Natural killer cell treated with Interleukin-12 subunit alpha and Interleukin-12 subunit beta and Interleukin-15 and Interleukin-18, amount 100 ng/mL, for 72 hours (primary cell): Measurements from ENCODE around the gene CPD. TPM values are rescaled to one million over a fixed set of nuclear protein-coding genes. Genes with fewer than 3 reads are reported as not detected.
"Not testable (repeated sequence)": the region's sequence is repeated elsewhere in the genome, so short reads cannot be mapped to it uniquely, and the experiment has no call there.

ENCODE experiments used
- ATAC-seq, 2 donors: fragments of 150-1000 bp; cut with Tn5 transposase in 1 of 2; sonication (Bioruptor Pico), chemical (Tn5 transposase) in 1 of 2; 2 replicates each; pipeline ENCODE4 v1.10.0; 2021
- DNase-seq: peaks from one replicate; pipeline ENCODE4 v3.0.0; 2022; ENCODE audit warnings: low spot score
- H3K27ac Mint-ChIP-seq, 2 donors: 1 replicate in 1 of 2; 2 replicates in 1 of 2; pipeline ENCODE4 v1.8.0; 2022; ENCODE audit warnings: mixed read lengths in 2 of 2, mild to moderate bottlenecking in 1 of 2, moderate library complexity in 1 of 2
- H3K27me3 Mint-ChIP-seq, 2 donors: 1 replicate in 1 of 2; 2 replicates in 1 of 2; pipeline ENCODE4 v1.8.0; 2022; ENCODE audit warnings: mixed read lengths in 2 of 2
- H3K36me3 Mint-ChIP-seq: one replicate; pipeline ENCODE4 v1.8.0; 2022; ENCODE audit warnings: mixed read lengths
- H3K4me1 Mint-ChIP-seq, 2 donors: 1 replicate in 1 of 2; 2 replicates in 1 of 2; pipeline ENCODE4 v1.8.0; 2022; ENCODE audit warnings: low read depth in 2 of 2, mixed read lengths in 2 of 2, mild to moderate bottlenecking in 1 of 2
- H3K4me3 Mint-ChIP-seq: one replicate; pipeline ENCODE4 v1.8.0; 2022; ENCODE audit warnings: mixed read lengths
- H3K9me3 Mint-ChIP-seq: 2 replicates; pipeline ENCODE4 v1.8.0; 2022; ENCODE audit warnings: mixed read lengths
- total RNA-seq, 2 donors: library from RNA; stranded (reverse); gene quantifications; one replicate each; pipeline ENCODE4 v1.2.3, GENCODE V29; 2022

CPD gene
- total RNA-seq: 10 to 100 TPM; 69.7 to 97.7 TPM

DNA sequence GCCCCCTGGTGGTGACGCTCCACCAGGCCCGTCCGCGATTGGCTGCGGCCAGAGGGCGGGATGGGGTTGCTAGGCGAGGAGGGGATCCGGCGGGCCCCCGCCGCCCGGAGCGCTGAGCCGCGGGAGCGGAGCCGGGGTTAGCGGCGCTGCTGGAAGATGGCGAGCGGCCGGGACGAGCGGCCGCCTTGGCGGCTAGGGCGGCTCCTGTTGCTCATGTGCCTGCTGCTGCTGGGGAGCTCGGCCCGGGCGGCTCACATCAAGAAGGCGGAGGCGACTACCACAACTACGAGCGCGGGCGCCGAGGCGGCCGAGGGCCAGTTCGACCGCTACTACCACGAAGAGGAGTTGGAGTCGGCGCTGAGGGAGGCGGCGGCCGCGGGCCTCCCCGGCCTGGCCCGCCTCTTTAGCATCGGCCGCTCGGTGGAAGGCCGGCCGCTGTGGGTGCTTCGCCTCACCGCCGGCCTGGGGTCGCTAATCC lies at the start of gene CPD:
TSS of gene CPD (plus strand) at position 103 of the 478 bp plus-strand sequence. CDS start at position 157, 54 bp downstream.
- ATAC-seq (peak; percentile 91 to 95), DNase-seq (peak; percentile 98)
- peaks cover 56 to 67% of the 10 kb centered on the region in 2 donors for H3K4me1 Mint-ChIP-seq
- peak within 1 kb of the TSS; percentile 97 for H3K4me3 Mint-ChIP-seq
- H3K27me3 Mint-ChIP-seq: peaks cover 2 to 7% of the 10 kb centered on the region in 2 donors
- H3K36me3 Mint-ChIP-seq: peaks cover 6% of the 10 kb centered on the region
- H3K9me3 Mint-ChIP-seq: no peaks in the 10 kb centered on the region
- peak within 1 kb of the TSS; percentile 90 to 96 for H3K27ac Mint-ChIP-seq

DNA sequence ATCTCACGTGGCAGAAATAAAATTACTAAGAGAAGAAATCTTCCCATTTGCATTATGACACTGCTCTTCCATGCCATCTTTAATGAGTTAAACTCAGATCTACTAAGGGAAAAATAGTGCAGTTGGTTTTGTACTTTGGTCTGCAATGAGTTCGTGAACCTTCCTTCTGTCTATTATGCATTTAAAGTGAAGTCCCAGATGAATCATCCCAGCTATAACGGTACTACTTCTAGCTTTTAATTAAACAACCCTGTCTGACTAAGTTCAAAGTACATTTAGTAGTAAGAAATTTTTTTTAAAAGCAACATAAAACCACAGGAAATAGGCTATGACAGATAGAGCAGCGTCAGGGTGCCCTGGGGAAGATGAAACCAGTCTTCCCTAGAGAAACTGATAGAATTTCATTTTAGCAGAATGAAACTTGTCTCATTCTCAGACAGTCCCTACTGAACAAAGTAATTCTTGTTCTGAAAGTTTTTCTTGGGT lies 46.6 kb upstream of the CPD start:
- H3K27me3 Mint-ChIP-seq: peaks cover 0 to 3% of the 10 kb centered on the region in 2 donors
- H3K36me3 Mint-ChIP-seq: no peaks in the 10 kb centered on the region
- H3K4me1 Mint-ChIP-seq: peaks cover 26 to 36% of the 10 kb centered on the region in 2 donors
- H3K27ac Mint-ChIP-seq: peak overlapping the region; percentile 69 to 75
- H3K9me3 Mint-ChIP-seq: peaks cover 2% of the 10 kb centered on the region
- H3K4me3 Mint-ChIP-seq: peak overlapping the region; percentile 72
- DNase-seq (no peak), ATAC-seq (peak; percentile 89 to 96)

- no peak for ATAC-seq
- no peaks in the 10 kb centered on the region for H3K36me3 Mint-ChIP-seq
- no peaks in the 10 kb centered on the region for H3K27me3 Mint-ChIP-seq
- DNase-seq: no peak
- peaks cover 26 to 36% of the 10 kb centered on the region in 2 donors for H3K4me1 Mint-ChIP-seq
- peaks cover 2% of the 10 kb centered on the region for H3K9me3 Mint-ChIP-seq
- H3K27ac Mint-ChIP-seq: peak within 1 kb of the TSS; percentile 69 to 75
- H3K4me3 Mint-ChIP-seq: peak within 1 kb of the TSS; percentile 72
These were observed 45.0 kb upstream of the CPD start, which contains the start of gene TMIGD1 for GRCh38 chr17:30333503-30334360. Gene TMIGD1 (minus strand): TSS chr17:30334057. CDS start chr17:30332133, 1,924 bp downstream.

GRCh38 chr17:30334421-30334820 lies 44.3 kb upstream of the CPD start:
- H3K9me3 Mint-ChIP-seq: peaks cover 2% of the 10 kb centered on the region
- H3K27me3 Mint-ChIP-seq: no peaks in the 10 kb centered on the region
- H3K4me3 Mint-ChIP-seq: no peak overlapping the region
- H3K36me3 Mint-ChIP-seq: no peaks in the 10 kb centered on the region
- H3K4me1 Mint-ChIP-seq: peaks cover 26 to 36% of the 10 kb centered on the region in 2 donors
- no peak for DNase-seq
- no peak overlapping the region for H3K27ac Mint-ChIP-seq
- no peak for ATAC-seq

DNA sequence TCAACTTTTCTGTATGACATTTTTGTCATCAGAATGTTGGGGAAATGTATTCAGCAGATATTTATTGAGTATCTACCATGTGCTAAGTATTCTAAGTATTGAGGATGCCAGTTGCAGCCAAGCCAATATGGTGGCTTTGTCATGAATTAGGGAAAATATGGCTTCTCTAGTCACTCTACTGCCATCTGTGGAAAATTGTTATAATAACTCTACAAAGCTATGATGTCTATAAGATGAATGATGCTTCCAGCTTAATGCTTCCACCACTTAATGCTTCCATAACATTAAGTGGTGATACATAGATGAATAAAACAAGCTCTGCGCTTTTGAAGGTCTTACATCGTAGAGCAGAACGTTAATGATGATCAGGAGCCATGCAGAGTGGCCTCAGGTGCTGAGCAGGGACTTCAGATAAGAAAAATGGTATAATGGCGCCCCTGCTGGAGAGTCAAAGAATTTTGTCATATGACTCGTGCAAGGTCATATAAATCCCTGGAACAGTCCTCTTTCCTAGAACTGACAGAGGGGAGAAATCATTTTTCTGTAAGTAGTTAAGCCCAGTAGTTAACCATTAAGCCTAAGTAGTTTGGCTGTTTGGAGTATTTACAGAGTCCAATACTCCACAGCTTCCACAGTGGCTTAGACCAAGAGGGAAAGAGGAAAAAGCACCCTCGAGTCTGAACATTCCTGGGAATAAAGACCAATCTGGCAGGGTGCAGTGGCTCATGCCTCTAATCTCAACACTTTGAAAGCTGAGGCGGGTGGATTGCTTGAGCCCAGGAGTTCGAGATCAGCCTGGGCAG lies 42.2 kb upstream of the CPD start:
- H3K4me3 Mint-ChIP-seq: no peak overlapping the region
- H3K9me3 Mint-ChIP-seq: peaks cover 2% of the 10 kb centered on the region
- peak in 1 of 2 donors; percentile 39 for ATAC-seq
- no peaks in the 10 kb centered on the region for H3K36me3 Mint-ChIP-seq
- H3K4me1 Mint-ChIP-seq: peaks cover 25 to 37% of the 10 kb centered on the region in 2 donors
- no peak overlapping the region for H3K27ac Mint-ChIP-seq
- peak; percentile 79 for DNase-seq
- H3K27me3 Mint-ChIP-seq: no peaks in the 10 kb centered on the region

DNA sequence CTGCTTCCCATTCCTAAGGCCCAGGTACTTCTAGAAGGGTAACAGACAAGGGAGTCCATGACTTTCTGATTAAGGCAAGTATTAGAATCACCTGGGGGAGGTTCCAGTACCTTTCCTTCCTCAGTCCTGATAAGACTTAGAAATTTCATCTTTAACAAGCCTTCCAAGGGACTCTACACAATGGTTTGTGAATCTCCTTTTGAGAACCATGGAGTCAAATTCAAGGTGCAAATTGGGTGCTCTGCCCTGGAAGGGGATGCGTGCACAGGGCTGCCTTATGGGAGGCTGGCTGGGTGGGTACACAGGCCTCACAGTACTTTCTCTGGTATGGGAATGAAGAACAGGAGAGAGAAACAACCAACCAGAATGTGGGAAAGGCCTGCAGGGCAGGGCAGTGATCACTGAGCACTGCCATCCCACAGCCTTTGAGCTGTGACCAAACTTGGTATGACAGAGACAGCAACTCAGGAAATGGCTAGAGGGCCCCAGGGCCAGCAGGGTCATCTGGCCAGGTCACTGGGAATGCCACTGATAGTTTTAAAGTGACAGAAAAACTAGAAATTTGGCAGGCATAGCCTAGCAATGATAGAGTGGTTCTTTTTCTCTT lies 41.2 kb upstream of the CPD start:
- DNase-seq: no peak
- ATAC-seq: no peak
- no peaks in the 10 kb centered on the region for H3K36me3 Mint-ChIP-seq
- peaks cover 22 to 29% of the 10 kb centered on the region in 2 donors for H3K4me1 Mint-ChIP-seq
- no peak overlapping the region for H3K27ac Mint-ChIP-seq
- H3K27me3 Mint-ChIP-seq: no peaks in the 10 kb centered on the region
- peaks cover 2% of the 10 kb centered on the region for H3K9me3 Mint-ChIP-seq
- no peak overlapping the region for H3K4me3 Mint-ChIP-seq

- H3K9me3 Mint-ChIP-seq: peaks cover 2% of the 10 kb centered on the region
- no peak overlapping the region for H3K27ac Mint-ChIP-seq
- no peak overlapping the region for H3K4me3 Mint-ChIP-seq
- peaks cover 15 to 18% of the 10 kb centered on the region in 2 donors for H3K4me1 Mint-ChIP-seq
- no peak for DNase-seq
- no peak for ATAC-seq
- no peaks in the 10 kb centered on the region for H3K36me3 Mint-ChIP-seq
- H3K27me3 Mint-ChIP-seq: no peaks in the 10 kb centered on the region
These were observed 39.6 kb upstream of the CPD start for GRCh38 chr17:30339086-30339485.

- Mint-ChIP-seq H3K36me3 (no peaks in the 10 kb centered on the region), H3K27me3 (no peaks in the 10 kb centered on the region), H3K9me3 (peaks cover 2% of the 10 kb centered on the region), H3K27ac (peak overlapping the region in 1 of 2 donors; percentile 70), H3K4me3 (no peak overlapping the region), H3K4me1 (peaks cover 17 to 21% of the 10 kb centered on the region in 2 donors)
- no peak for ATAC-seq
- no peak for DNase-seq
These were observed 37.8 kb upstream of the CPD start for GRCh38 chr17:30340801-30341356.

GRCh38 chr17:30341703-30342249 lies 37.0 kb upstream of the CPD start:
- H3K36me3 Mint-ChIP-seq: no peaks in the 10 kb centered on the region
- H3K27me3 Mint-ChIP-seq: no peaks in the 10 kb centered on the region
- no peak overlapping the region for H3K27ac Mint-ChIP-seq
- H3K4me3 Mint-ChIP-seq: no peak overlapping the region
- ATAC-seq: no peak
- peaks cover 17 to 19% of the 10 kb centered on the region in 2 donors for H3K4me1 Mint-ChIP-seq
- DNase-seq: no peak
- no peaks in the 10 kb centered on the region for H3K9me3 Mint-ChIP-seq

GRCh38 chr17:30343244-30343643 lies 35.5 kb upstream of the CPD start:
- peaks cover 16 to 18% of the 10 kb centered on the region in 2 donors for H3K4me1 Mint-ChIP-seq
- ATAC-seq: not testable (repeated sequence)

DNA sequence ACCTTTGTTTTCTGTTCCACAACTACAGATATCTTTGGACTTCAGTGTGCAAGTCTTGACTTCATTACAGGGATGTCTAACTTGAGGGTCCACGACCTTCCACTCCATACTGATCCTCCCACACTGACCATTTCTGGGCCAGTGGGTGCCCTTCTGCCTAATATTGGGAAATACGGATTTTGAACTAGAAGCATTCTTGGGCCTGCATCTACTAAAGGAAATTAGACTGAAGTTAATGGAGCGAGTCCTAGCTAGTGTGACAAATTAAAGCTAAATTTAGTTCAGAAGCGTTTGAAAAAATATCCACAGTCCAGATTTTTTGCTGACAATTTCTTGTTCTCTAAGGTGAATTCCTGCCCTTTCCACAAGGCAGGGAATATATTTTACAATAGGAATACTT lies 34.9 kb upstream of the CPD start:
- Mint-ChIP-seq H3K9me3 (no peaks in the 10 kb centered on the region), H3K4me1 (peaks cover 16 to 18% of the 10 kb centered on the region in 2 donors), H3K4me3 (no peak overlapping the region), H3K27ac (peak overlapping the region; percentile 6 to 29), H3K36me3 (no peaks in the 10 kb centered on the region), H3K27me3 (no peaks in the 10 kb centered on the region)
- DNase-seq: no peak
- ATAC-seq: no peak

More at GRCh38 chr17:30343244-30343643, 35.5 kb upstream of the CPD start:
- H3K27ac Mint-ChIP-seq: peak overlapping the region; percentile 6 to 69
- H3K36me3 Mint-ChIP-seq, H3K27me3 Mint-ChIP-seq, DNase-seq, H3K4me3 Mint-ChIP-seq, H3K9me3 Mint-ChIP-seq: not testable (repeated sequence)

DNA sequence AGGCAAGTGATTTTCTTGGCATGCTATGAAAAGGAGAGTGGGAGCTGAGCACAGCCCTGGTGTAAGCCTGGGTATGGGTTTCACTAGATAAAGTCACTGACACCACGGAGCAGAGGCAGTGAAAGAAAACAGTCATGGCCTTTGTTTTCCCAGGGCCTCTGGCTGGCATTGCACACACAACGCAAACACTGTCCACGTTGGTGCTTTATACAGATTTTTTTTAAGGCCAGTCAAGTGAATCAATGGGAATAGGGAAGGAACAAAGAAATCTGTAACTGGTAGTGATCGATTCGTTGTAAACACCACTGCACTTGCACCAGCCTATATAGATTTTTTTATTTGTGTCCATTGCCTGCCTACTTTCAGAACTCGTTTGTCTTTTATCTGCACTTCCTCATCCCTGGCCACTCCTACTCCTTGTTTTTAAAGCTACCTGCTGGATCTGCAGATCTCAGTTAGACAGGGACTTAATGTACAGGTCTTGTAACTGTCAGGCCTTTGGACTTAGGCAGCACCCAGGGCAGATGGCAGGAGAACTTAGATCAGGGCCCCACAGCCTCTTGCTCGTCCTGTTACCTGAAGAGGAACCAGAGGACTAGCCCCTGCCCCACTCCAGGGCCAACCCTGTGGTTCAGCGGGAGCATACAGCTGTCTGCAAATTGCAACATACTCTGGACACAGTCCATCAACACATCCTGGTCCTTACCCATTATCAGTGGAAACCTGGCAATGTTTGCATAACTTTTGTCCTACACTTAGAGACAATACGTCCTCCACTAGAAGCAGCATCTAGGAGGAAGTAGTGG lies 34.2 kb upstream of the CPD start:
- Mint-ChIP-seq H3K27me3 (no peaks in the 10 kb centered on the region), H3K4me1 (peaks cover 18% of the 10 kb centered on the region in 2 donors), H3K36me3 (no peaks in the 10 kb centered on the region), H3K4me3 (no peak overlapping the region), H3K27ac (peak overlapping the region; percentile 6 to 33), H3K9me3 (no peaks in the 10 kb centered on the region)
- ATAC-seq (no peak), DNase-seq (no peak)
